Upper lobe of left lung (tissue), 6 donors: ENCODE data around the gene RAB11FIP4. TPM values are rescaled to one million over a fixed set of nuclear protein-coding genes. Genes with fewer than 3 reads are reported as not detected.

ENCODE experiments used
- ATAC-seq, 2 donors: fragments of 200-7000 bp; cut with Tn5 transposase; one replicate each; pipeline ENCODE4 v1.9.1; 2022; ENCODE audit warnings: mild to moderate bottlenecking in 2 of 2, moderate library complexity in 2 of 2; ENCODE audit not compliant: low FRiP score in 2 of 2
- DNase-seq, 2 donors: peaks; one replicate each; pipeline ENCODE4 v3.0.0-alpha.2; 2019 to 2020
- H3K27ac ChIP-seq, 4 donors: fragments of 200-600 bp; sonication (generic); one replicate each; pipeline ENCODE4 v1.5.1; 2016 to 2019
- H3K27me3 ChIP-seq, 4 donors: fragments of 200-600 bp; sonication (generic); one replicate each; pipeline ENCODE4 v1.5.1; 2017 to 2019
- H3K36me3 ChIP-seq, 4 donors: fragments of 200-600 bp; sonication (generic); one replicate each; pipeline ENCODE4 v1.5.1; 2016 to 2019
- H3K4me1 ChIP-seq, 4 donors: fragments of 200-600 bp; sonication (generic); one replicate each; pipeline ENCODE4 v1.5.1; 2018 to 2019
- H3K4me3 ChIP-seq, 4 donors: fragments of 200-600 bp; sonication (generic); one replicate each; pipeline ENCODE4 v1.5.1; 2017 to 2019; ENCODE audit warnings: mild to moderate bottlenecking in 2 of 4, moderate library complexity in 1 of 4
- H3K9me3 ChIP-seq, 4 donors: fragments of 200-600 bp; sonication (generic); one replicate each; pipeline ENCODE4 v1.5.1; 2018 to 2019
- CTCF ChIP-seq, 6 experiments: fragments of 450-650 bp in 4 of 6; fragments of 200-600 bp in 2 of 6; sonication (generic) in 2 of 6; IDR thresholded peaks; one replicate each; pipeline ENCODE4 v1.5.1; 2016 to 2019; ENCODE audit warnings: antibody characterized with exemption in 6 of 6
- EP300 ChIP-seq, 4 donors: sonication (generic); formaldehyde crosslinking; IDR thresholded peaks; one replicate each; pipeline ENCODE4 v1.5.1; 2017; ENCODE audit warnings: antibody characterized with exemption in 4 of 4, control low read depth in 2 of 4
- POLR2A ChIP-seq, 4 donors: fragments of 450-650 bp; IDR thresholded peaks; one replicate each; pipeline ENCODE4 v1.5.1; 2016 to 2017; ENCODE audit warnings: antibody characterized with exemption in 4 of 4, mild to moderate bottlenecking in 2 of 4
- POLR2AphosphoS5 ChIP-seq, 2 donors: sonication (generic); formaldehyde crosslinking; IDR thresholded peaks; one replicate each; pipeline ENCODE4 v1.5.1; 2017; ENCODE audit warnings: antibody characterized with exemption in 2 of 2
- WGBS, 2 donors: methylation state at CpG; one replicate each; pipeline ENCODE4 v1.1.5; 2017 to 2018; 5-methylcytosine and 5-hydroxymethylcytosine counted together
- total RNA-seq, 6 donors: library from RNA; depleted of rRNA in 4 of 6; stranded (reverse); fragments of >200 nt in 4 of 6; gene quantifications; one replicate each; pipeline versions ENCODE4 v1.1.0 to v1.2.1, GENCODE V29; 2016 to 2021
- donor health status: DM: no; HTN: no; CAD: no; lungs with moderate emphysema.
- donor health status: DM: no; HTN: yes; CAD: no; lungs with severe emphysema.

The RAB11FIP4 gene
- total RNA-seq, 6 donors from 2014 or later, result 15.2 to 36.1 (median 23.3) TPM

DNA sequence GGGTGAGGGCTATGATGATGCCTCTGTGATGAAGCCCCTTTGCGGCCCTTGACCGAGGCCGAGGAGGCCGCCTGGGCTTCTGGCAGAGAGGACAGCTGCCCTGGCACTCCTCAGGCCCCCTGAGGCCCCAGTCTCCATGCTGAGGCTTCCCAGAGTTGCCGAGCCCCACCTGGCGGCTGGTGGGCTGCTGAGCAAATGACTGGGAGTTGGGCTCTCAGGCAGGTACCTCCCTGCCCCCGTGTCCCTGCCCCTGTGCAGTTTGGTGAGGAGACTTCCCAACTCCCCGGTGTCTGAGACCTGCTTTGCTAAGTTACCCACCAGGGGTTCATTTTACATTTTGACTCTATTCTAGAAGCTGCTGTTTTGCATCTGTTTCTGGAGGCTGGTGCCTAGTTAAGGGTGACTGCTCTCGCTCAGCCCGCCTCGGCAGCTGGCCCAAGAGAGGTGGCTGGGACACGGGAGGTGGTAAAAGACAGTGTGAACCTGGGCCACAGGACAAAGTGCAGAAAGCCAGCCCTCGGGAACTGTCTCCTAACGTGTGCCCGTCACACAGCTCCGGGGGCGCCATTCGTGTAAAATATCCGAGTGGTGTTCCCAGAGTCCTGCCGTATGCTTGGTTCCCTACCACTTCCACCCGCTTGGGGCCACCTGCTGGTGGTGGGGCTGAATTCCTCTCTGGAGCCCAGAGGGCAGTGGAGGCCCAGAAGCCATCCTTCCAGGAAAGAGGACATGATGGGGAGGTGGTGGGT, 134.5 kb downstream of the RAB11FIP4 start:
- DNase-seq, result peak in 1 of 2 donors; percentile 70
- H3K27me3 ChIP-seq, result no peaks in the 10 kb centered on the region
- H3K27ac ChIP-seq, result no peak overlapping the region
- WGBS, 2 donors, result 84 to 86% methylated on average over 18 to 20 of the region's 21 CpGs
- TF ChIP-seq CTCF (IDR thresholded peaks at IDR 0.05) (no peak), POLR2AphosphoS5 (IDR thresholded peaks at IDR 0.05) (no peak), POLR2A (IDR thresholded peaks at IDR 0.05) (no peak), EP300 (IDR thresholded peaks at IDR 0.05) (no peak)
- peaks cover 0 to 9% (median 0%) of the 10 kb centered on the region in 4 donors for H3K9me3 ChIP-seq
- no peak for ATAC-seq
- H3K4me3 ChIP-seq, result no peak overlapping the region
- peaks cover 0 to 6% (median 0%) of the 10 kb centered on the region in 4 donors for H3K4me1 ChIP-seq
- peaks cover 0 to 36% (median 21%) of the 10 kb centered on the region in 4 donors for H3K36me3 ChIP-seq

GRCh38 chr17:31527606-31528005, 136.1 kb downstream of the RAB11FIP4 start:
- H3K27me3 ChIP-seq, result no peaks in the 10 kb centered on the region
- H3K4me3 ChIP-seq, result no peak overlapping the region
- ATAC-seq, result no peak
- WGBS, 2 donors, result 47 to 65% methylated on average over 5 of the region's 5 CpGs
- H3K9me3 ChIP-seq, result peaks cover 0 to 9% (median 0%) of the 10 kb centered on the region in 4 donors
- TF ChIP-seq CTCF (IDR thresholded peaks at IDR 0.05) (no peak), EP300 (IDR thresholded peaks at IDR 0.05) (no peak), POLR2A (IDR thresholded peaks at IDR 0.05) (no peak), POLR2AphosphoS5 (IDR thresholded peaks at IDR 0.05) (no peak)
- peaks cover 0 to 6% (median 0%) of the 10 kb centered on the region in 4 donors for H3K4me1 ChIP-seq
- peaks cover 0 to 36% (median 25%) of the 10 kb centered on the region in 4 donors for H3K36me3 ChIP-seq
- DNase-seq, result no peak
- H3K27ac ChIP-seq, result no peak overlapping the region

- DNase-seq (peak in 1 of 2 donors; percentile 75), ATAC-seq (no peak)
- 96 to 100% methylated on average over 11 to 26 of the region's 26 CpGs for whole genome bisulfite sequencing, 2 donors
Measured at GRCh38 chr17:31528291-31528874, 136.9 kb downstream of the RAB11FIP4 start.

GRCh38 chr17:31529841-31530251, 138.4 kb downstream of the RAB11FIP4 start:
- Histone ChIP-seq H3K27me3 (no peaks in the 10 kb centered on the region), H3K36me3 (peaks cover 0 to 15% (median 12%) of the 10 kb centered on the region in 4 donors), H3K4me3 (no peak overlapping the region), H3K9me3 (no peaks in the 10 kb centered on the region), H3K4me1 (peaks cover 0 to 10% (median 0%) of the 10 kb centered on the region in 4 donors), H3K27ac (no peak overlapping the region)
- WGBS, 2 donors, result 75 to 85% methylated on average over 8 to 12 of the region's 12 CpGs
- TF ChIP-seq CTCF (IDR thresholded peaks at IDR 0.05) (no peak), POLR2AphosphoS5 (IDR thresholded peaks at IDR 0.05) (no peak), POLR2A (IDR thresholded peaks at IDR 0.05) (no peak), EP300 (IDR thresholded peaks at IDR 0.05) (no peak)
- no peak for DNase-seq
- no peak for ATAC-seq

More at GRCh38 chr17:31528291-31528874, 136.9 kb downstream of the RAB11FIP4 start:
- no peak overlapping the region for H3K27ac ChIP-seq
- H3K4me1 ChIP-seq, result peaks cover 0 to 9% (median 0%) of the 10 kb centered on the region in 4 donors
- H3K27me3 ChIP-seq, result no peaks in the 10 kb centered on the region
- no peak overlapping the region for H3K4me3 ChIP-seq
- TF ChIP-seq CTCF (IDR thresholded peaks at IDR 0.05), result no peak
- peaks cover 0 to 28% (median 19%) of the 10 kb centered on the region in 4 donors for H3K36me3 ChIP-seq
- H3K9me3 ChIP-seq, result peaks cover 0 to 8% (median 0%) of the 10 kb centered on the region in 4 donors
